ENCODE measurements around the gene NFKB1. TPM values are rescaled to one million over a fixed set of nuclear protein-coding genes. Genes with fewer than 3 reads are reported as not detected.

The NFKB1 gene
- total and polyA plus RNA-seq, 9 of the 15 experiments (the other 6 are each of a cell fraction or from before 2014, with no cell fraction given), result 2.4 to 14.5 (median 10.3) TPM

DNA sequence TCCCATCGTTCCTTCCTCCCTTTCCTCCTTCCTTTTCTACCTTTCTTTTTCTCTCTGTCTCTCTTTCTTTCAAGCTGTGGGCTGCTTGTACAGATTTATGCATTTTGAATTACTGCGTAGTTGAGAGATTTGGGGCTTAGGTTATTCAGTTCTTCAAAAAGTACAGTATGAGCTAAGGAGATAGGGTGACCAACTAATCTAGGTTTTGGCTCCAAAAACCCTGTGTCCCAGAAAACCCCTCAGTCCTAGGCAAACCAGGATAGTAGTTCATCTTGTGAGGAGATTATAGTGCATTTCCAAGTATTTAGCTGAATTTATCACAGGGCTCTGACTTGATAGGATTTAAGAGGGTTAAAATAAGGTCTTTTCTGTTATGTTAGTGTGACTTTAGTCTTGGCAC, 64.5 kb downstream of the NFKB1 start:
- Histone ChIP-seq H3K9me1 (ENCODE audit: control insufficient read depth, insufficient read depth, low read length) (no peaks in the 10 kb centered on the region), H2AFZ (ENCODE audit: low read depth, low read length) (no peak overlapping the region), H4K20me1 (replicated peaks; ENCODE audit: control insufficient read depth, insufficient read depth, low read length) (no peaks in the 10 kb centered on the region), H3K79me2 (ENCODE audit: control insufficient read depth, insufficient read depth, low read length) (no peaks in the 10 kb centered on the region), H3K36me3 (ENCODE audit: control insufficient read depth, insufficient read depth, low read length) (peaks cover 4% of the 10 kb centered on the region; the same call in 1 of the 3 replicates), H3K9me3 (replicated peaks; ENCODE audit: control insufficient read depth, insufficient read depth, low read depth, low read length) (no peaks in the 10 kb centered on the region), H3K4me1 (replicated peaks in 1 of 2; ENCODE audit: control insufficient read depth in 2 of 2, insufficient read depth in 2 of 2, low read length in 2 of 2) (peaks cover 0 to 11% of the 10 kb centered on the region in 2 experiments; a peak in 2 of 5 replicates), H3K4me2 (ENCODE audit: insufficient read depth, low read length) (no peak overlapping the region), H3K27ac (ENCODE audit: extremely low read depth, low read depth, low read length) (no peak overlapping the region), H3K9ac (ENCODE audit: insufficient read depth in 1 of 2, low read depth in 2 of 2, low read length in 2 of 2) (no peak overlapping the region), H3K27me3 (ENCODE audit: control insufficient read depth in 2 of 2, insufficient read depth in 2 of 2, low read length in 2 of 2) (no peaks in the 10 kb centered on the region), H3K4me3 (no peak overlapping the region)
- CTCF ChIA-PET (ENCODE audit: low intra/inter-chr PET ratio), result no interaction called here
- DNase-seq (ENCODE audit: extremely low read depth in 1 of 4, low spot score in 3 of 4) (no peak), ATAC-seq (no peak), FAIRE-seq (no peak)
- 39% methylated on average over 2 of the region's 2 CpGs for WGBS (ENCODE audit: insufficient coverage, low coverage, missing lambda C conversion rate)
- POLR2A ChIA-PET, result interaction anchor here (0.6 kb wide), 1 partner anchor 341 kb away, joined by 3 read pairs; no protein-coding TSS in a partner anchor
- BruUV-seq (replicated peaks), result no TSS peak
- intact Hi-C loops (cut with micrococcal nuclease) (no loop called here), in situ Hi-C loops (cut with MboI) (no loop called here)
- TF ChIP-seq, protein P1, sequence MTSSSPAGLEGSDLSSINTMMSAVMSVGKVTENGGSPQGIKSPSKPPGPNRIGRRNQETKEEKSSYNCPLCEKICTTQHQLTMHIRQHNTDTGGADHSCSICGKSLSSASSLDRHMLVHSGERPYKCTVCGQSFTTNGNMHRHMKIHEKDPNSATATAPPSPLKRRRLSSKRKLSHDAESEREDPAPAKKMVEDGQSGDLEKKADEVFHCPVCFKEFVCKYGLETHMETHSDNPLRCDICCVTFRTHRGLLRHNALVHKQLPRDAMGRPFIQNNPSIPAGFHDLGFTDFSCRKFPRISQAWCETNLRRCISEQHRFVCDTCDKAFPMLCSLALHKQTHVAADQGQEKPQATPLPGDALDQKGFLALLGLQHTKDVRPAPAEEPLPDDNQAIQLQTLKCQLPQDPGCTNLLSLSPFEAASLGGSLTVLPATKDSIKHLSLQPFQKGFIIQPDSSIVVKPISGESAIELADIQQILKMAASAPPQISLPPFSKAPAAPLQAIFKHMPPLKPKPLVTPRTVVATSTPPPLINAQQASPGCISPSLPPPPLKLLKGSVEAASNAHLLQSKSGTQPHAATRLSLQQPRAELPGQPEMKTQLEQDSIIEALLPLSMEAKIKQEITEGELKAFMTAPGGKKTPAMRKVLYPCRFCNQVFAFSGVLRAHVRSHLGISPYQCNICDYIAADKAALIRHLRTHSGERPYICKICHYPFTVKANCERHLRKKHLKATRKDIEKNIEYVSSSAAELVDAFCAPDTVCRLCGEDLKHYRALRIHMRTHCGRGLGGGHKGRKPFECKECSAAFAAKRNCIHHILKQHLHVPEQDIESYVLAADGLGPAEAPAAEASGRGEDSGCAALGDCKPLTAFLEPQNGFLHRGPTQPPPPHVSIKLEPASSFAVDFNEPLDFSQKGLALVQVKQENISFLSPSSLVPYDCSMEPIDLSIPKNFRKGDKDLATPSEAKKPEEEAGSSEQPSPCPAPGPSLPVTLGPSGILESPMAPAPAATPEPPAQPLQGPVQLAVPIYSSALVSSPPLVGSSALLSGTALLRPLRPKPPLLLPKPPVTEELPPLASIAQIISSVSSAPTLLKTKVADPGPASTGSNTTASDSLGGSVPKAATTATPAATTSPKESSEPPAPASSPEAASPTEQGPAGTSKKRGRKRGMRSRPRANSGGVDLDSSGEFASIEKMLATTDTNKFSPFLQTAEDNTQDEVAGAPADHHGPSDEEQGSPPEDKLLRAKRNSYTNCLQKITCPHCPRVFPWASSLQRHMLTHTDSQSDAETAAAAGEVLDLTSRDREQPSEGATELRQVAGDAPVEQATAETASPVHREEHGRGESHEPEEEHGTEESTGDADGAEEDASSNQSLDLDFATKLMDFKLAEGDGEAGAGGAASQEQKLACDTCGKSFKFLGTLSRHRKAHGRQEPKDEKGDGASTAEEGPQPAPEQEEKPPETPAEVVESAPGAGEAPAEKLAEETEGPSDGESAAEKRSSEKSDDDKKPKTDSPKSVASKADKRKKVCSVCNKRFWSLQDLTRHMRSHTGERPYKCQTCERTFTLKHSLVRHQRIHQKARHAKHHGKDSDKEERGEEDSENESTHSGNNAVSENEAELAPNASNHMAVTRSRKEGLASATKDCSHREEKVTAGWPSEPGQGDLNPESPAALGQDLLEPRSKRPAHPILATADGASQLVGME (CRISPR knock-in tag; IDR thresholded peaks at IDR 0.05), result no peak
- TF ChIP-seq BRD9 (IDR thresholded peaks at IDR 0.05; ENCODE audit: low read depth, partially characterized antibody) (no peak), IFI16 (CRISPR knock-in tag; IDR thresholded peaks at IDR 0.05) (no peak), HDAC2 (IDR thresholded peaks at IDR 0.05) (no peak), TAF9B (IDR thresholded peaks at IDR 0.05; ENCODE audit: partially characterized antibody) (no peak), SMARCB1 (IDR thresholded peaks at IDR 0.05; ENCODE audit: insufficient read length, low read depth) (no peak), PRMT5 (CRISPR knock-in tag; IDR thresholded peaks at IDR 0.05) (no peak)
- TF ChIP-seq, protein P2, sequence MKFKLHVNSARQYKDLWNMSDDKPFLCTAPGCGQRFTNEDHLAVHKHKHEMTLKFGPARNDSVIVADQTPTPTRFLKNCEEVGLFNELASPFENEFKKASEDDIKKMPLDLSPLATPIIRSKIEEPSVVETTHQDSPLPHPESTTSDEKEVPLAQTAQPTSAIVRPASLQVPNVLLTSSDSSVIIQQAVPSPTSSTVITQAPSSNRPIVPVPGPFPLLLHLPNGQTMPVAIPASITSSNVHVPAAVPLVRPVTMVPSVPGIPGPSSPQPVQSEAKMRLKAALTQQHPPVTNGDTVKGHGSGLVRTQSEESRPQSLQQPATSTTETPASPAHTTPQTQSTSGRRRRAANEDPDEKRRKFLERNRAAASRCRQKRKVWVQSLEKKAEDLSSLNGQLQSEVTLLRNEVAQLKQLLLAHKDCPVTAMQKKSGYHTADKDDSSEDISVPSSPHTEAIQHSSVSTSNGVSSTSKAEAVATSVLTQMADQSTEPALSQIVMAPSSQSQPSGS (CRISPR knock-in tag; IDR thresholded peaks at IDR 0.05), result no peak
- TF ChIP-seq, protein P3, sequence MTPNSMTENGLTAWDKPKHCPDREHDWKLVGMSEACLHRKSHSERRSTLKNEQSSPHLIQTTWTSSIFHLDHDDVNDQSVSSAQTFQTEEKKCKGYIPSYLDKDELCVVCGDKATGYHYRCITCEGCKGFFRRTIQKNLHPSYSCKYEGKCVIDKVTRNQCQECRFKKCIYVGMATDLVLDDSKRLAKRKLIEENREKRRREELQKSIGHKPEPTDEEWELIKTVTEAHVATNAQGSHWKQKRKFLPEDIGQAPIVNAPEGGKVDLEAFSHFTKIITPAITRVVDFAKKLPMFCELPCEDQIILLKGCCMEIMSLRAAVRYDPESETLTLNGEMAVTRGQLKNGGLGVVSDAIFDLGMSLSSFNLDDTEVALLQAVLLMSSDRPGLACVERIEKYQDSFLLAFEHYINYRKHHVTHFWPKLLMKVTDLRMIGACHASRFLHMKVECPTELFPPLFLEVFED (CRISPR knock-in tag; conservative IDR thresholded peaks at IDR 0.05), result no peak
- TF ChIP-seq, protein P4, sequence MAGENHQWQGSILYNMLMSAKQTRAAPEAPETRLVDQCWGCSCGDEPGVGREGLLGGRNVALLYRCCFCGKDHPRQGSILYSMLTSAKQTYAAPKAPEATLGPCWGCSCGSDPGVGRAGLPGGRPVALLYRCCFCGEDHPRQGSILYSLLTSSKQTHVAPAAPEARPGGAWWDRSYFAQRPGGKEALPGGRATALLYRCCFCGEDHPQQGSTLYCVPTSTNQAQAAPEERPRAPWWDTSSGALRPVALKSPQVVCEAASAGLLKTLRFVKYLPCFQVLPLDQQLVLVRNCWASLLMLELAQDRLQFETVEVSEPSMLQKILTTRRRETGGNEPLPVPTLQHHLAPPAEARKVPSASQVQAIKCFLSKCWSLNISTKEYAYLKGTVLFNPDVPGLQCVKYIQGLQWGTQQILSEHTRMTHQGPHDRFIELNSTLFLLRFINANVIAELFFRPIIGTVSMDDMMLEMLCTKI (IDR thresholded peaks at IDR 0.05; ENCODE audit: partially characterized antibody), result no peak
- TF ChIP-seq, protein P5, sequence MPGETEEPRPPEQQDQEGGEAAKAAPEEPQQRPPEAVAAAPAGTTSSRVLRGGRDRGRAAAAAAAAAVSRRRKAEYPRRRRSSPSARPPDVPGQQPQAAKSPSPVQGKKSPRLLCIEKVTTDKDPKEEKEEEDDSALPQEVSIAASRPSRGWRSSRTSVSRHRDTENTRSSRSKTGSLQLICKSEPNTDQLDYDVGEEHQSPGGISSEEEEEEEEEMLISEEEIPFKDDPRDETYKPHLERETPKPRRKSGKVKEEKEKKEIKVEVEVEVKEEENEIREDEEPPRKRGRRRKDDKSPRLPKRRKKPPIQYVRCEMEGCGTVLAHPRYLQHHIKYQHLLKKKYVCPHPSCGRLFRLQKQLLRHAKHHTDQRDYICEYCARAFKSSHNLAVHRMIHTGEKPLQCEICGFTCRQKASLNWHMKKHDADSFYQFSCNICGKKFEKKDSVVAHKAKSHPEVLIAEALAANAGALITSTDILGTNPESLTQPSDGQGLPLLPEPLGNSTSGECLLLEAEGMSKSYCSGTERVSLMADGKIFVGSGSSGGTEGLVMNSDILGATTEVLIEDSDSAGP (CRISPR knock-in tag; IDR thresholded peaks at IDR 0.05), result no peak

All from K562 (cell line).